ENCODE measurements around the gene KCNIP4.

KCNIP4 gene

GRCh38 chr4:20684852-20685763, 1263.5 kb downstream of the KCNIP4 start:
- no peak for DNase-seq

- DNase-seq = no peak
Measured at GRCh38 chr4:20683766-20684165, 1264.8 kb downstream of the KCNIP4 start.

GRCh38 chr4:20682853-20683252, 1265.7 kb downstream of the KCNIP4 start:
- DNase-seq = no peak

GRCh38 chr4:20681271-20681670, 1267.3 kb downstream of the KCNIP4 start:
- DNase-seq = no peak

- no peak for DNase-seq
Measured at GRCh38 chr4:20680736-20681135, 1267.8 kb downstream of the KCNIP4 start.

GRCh38 chr4:20679951-20680350, 1268.6 kb downstream of the KCNIP4 start:
- no peak for DNase-seq

Data from activated naive CD4-positive, alpha-beta T cell (primary cell).